NCI-H1436 treated with DMSO at 0.1 percent for 48 hours (cell line): Measurements from ENCODE around the gene STEAP3.

Source experiments
- DNase-seq: peaks from one replicate; lab custom pipeline; 2025; lab: John Stamatoyannopoulos, UW

STEAP3 gene

GRCh38 chr2:119223521-119224390, at the start of gene STEAP3:
TSS of gene STEAP3 (plus strand) at chr2:119223834. CDS start at chr2:119231013, 7,179 bp downstream.
- no peak for DNase-seq

- no peak for DNase-seq
Observed at GRCh38 chr2:119174216-119174992, 49.2 kb upstream of the STEAP3 start.

DNA sequence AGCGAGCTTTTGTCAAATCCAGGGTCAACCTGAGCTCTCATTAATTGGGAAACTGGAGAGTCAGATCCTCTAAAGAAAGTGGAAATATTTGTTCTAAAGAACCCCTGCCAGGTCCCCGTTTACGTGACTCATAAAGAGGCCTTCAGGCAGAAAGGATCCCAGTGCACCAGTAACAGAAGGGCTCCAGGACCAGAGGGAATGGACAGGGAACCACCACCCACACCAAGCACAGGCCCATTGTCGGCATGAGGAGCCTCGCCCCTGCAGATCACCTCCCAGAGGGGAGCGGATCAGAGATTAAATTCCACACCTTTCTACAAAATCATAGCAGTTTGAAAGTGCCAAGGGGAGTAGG, 48.7 kb upstream of the STEAP3 start:
- no peak for DNase-seq

- no peak for DNase-seq
Observed at GRCh38 chr2:119175517-119175916, 48.1 kb upstream of the STEAP3 start.

- no peak for DNase-seq
Observed at GRCh38 chr2:119177171-119177837, 46.3 kb upstream of the STEAP3 start.

DNA sequence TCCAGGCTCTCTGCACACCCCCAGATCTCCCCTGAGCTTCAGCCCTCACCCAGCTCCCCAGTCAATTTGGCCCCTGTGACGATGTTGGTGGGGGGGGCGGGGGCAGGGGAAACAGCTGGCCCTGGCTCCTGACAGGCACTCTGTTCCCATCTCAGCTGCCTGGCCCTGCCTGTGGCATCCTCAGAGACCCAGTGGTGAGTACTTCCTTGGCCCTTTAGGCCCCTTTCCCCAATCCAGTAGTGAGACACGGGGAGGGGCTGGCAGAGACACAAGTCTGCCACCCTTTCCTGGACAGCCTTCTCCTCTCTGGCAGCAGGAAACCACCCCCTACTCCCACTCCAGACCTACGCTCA, 45.8 kb upstream of the STEAP3 start:
- DNase-seq: no peak

- no peak for DNase-seq
Observed at GRCh38 chr2:119178776-119179175, 44.9 kb upstream of the STEAP3 start.

DNA sequence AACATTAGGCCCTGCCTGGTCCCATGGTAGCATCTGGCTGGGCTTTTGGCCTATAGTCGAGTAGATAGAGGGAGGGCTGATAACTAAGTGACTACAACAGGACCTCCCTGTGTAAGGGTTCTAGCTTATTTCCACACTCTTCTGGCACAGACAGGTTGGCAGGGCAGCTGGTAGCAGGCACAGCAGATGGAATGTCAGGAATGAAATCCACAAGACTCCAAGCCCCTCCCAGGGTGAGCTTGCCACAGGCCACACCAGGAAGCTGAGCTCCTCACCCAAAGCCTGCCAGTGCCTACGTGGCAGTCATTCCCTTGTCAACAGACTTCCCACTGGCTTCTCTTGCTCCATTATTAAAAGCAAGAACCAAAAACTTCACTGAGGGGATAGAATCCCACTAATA, 44.4 kb upstream of the STEAP3 start:
- no peak for DNase-seq

- no peak for DNase-seq
Observed at GRCh38 chr2:119179991-119180390, 43.6 kb upstream of the STEAP3 start.

DNA sequence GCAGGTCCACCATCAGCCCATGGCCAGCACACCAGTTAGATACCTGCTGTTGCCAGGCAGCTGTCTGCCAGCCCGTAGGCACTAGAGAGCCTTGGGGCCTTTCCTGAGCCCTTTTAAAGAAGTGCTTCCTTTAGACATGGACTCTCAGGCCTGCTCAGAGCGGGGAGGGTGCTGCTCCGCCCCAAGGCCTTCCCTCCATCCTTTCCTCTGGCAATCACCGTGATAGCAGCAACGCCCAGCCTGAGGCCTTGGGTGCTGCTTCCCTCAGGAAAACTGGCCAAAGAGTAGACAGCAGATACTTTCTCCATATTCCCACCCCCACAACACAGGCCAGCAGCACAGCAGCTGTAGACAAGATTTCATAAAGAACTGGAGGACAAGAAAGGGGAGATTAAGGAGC, 42.7 kb upstream of the STEAP3 start:
- DNase-seq: no peak

DNA sequence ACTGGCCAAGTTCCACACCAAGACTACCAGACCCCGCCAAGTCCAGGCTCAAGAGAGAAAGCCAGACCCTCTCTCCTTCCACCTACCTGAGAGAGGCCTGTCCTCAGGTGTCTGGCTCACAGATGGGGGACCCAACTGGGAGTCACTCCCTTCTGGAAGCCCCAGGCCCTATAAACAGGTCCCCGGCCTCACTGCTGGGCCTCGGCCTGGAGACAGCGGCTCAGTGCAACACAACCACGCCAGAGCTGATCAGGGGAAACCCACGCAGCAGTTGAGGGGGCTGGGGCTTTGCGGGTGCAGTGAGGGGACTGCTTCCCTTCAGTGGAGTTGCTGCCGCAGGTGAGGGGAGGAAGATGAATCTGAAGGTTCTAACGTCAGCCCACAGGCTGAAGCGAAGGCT, 42.2 kb upstream of the STEAP3 start:
- DNase-seq: no peak

DNA sequence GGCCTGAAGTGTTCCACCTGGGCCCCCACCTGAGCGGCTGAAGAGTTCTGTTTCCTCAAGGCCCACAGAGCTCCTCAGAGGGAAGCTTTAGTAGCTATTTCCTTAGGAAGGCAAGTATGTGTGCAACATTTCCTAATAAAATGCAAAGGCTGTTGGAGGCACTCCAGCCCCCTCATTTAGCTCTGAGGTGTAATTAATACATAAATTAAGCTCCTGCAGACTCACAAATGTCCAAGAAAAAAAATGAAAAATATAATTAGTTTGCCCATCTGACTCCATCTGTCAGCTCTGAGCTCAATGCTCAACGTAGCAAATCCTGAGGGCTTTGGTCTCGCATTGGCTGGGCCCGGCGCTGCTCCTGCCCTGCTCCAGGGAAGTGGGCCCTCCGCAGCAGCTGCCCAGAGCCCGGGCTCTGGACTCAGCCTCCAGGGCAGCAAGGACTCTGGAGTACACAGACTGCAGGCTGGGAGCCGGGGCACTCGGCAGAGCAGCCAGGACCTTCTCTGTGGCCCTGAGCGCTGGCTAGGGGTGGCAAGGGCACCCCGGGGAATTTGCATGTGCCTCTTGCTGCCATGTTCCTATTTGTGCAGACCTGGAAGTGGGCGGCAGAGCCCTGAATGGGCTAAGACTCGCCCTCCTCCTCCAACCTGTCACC, 41.7 kb upstream of the STEAP3 start:
- no peak for DNase-seq

DNA sequence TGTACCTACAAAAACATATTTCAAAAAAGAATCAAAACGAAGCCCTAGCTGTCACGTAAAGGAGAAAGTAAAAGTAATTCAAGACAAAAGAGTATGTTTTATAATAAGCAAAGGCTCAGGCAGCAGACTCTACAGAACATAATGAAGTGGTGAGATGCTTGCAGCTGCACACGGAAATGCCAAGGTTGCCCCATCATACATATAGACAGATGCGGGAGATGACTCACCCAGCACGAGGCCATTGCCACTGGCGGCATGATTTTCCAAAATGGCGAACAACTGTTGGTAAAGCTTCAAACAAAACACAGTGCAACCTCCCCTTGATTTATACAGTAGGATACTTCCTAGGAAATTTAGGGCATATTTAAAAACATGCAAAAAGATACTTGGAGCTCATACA, 39.1 kb upstream of the STEAP3 start:
- no peak for DNase-seq

DNA sequence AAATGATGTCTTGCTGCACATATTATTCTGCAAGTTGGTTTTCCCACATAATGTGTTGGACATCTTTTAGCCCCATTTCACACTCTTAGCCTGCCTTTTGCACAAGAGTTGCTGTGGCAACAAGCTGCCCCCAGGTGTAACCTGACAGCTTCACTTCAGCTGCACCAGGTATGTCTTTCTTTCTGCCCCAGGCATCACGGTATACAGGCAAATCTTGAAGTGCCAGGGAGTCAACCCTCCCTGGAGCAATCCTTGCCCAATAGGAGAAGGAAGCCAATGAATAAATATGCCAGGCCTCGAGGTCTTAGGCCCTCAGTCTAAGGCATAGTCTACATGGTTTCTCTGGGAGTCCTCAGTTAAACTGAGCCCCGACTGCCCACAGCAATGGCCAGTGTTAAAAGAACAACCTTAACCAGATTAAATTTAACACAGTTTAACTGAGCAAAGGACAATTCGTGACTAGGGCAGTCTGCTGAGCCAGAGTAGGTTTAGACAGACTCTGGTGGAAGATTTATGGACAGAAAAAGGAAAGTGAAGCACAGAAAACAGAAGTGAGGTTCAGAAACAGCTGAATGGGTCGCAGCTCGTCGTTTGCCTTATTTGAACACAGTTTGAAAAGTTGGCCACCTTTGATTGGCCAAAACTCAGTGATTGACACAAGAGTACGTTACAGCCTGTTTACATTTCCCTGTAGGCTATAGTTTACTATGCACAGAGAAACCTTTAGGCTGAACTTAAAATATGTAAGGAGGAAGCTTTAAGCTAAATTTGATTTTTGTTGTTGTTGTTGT, 33.1 kb upstream of the STEAP3 start:
- DNase-seq: no peak

GRCh38 chr2:119192893-119193292, 30.7 kb upstream of the STEAP3 start:
- DNase-seq: no peak

GRCh38 chr2:119195001-119195400, 28.6 kb upstream of the STEAP3 start:
- DNase-seq: no peak

GRCh38 chr2:119195887-119196286, 27.7 kb upstream of the STEAP3 start:
- DNase-seq: no peak

DNA sequence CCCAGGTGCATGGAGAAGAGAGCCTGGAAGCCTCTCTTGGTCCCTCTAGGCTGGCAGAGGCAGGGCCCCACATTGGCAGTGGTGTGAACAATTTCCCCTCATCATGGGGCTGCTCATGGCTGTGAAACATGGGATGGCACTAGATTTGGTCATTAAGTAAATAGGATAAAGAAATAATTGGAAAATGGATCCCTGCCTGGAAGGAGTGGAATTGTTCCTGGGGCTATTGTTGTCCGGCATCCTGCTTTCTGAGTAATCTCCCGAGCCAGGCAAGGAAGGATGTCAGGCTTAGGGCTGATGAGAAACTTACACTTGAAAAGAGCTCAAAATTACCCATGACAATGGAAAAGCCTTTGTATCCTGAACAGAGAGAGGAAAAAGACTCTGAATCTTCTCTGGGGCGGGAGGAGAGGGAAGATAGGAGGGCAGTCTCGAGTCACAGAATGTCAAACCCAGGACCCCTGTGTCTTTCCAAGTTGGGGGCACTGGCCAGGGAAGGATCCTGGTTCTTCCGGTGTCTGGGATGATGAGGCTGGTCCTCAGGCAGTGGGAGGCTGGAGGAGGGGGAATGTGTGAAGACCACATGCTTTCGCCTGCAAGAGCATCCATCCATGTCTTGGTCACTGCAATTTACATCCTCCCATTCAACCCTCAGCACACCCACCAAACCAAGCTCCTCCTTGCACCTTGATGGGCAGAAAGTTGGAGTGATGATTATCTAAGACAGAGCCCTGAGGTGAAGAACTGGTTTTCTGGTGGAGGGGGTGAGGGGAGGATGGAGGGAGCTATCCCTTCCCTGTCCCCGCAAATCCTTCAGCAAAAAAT, 27.1 kb upstream of the STEAP3 start:
- no peak for DNase-seq

GRCh38 chr2:119197126-119197405, 26.6 kb upstream of the STEAP3 start:
- no peak for DNase-seq

- no peak for DNase-seq
Observed at GRCh38 chr2:119197529-119198239, 25.9 kb upstream of the STEAP3 start.
